Esophagus squamous epithelium (tissue), 5 donors: ENCODE data around the gene CCNE1. TPM values are rescaled to one million over a fixed set of nuclear protein-coding genes. Genes with fewer than 3 reads are reported as not detected.
"Not testable (repeated sequence)": the region's sequence is repeated elsewhere in the genome, so short reads cannot be mapped to it uniquely, and the experiment has no call there.

Experiments
- DNase-seq: peaks from one replicate; lab custom pipeline; 2025; lab: John Stamatoyannopoulos, UW
- H3K27ac ChIP-seq, 4 donors: fragments of 200-600 bp; sonication (generic); one replicate each; pipeline ENCODE4 v1.5.1; 2016 to 2019; ENCODE audit warnings: mild to moderate bottlenecking in 1 of 4
- H3K27me3 ChIP-seq, 4 donors: fragments of 200-600 bp; sonication (generic); 1 replicate in 3 of 4; 2 replicates in 1 of 4; pipeline versions ENCODE4 v1.5.1 to v1.6.0; 2017 to 2021; ENCODE audit warnings: antibody characterized with exemption in 1 of 4
- H3K36me3 ChIP-seq, 3 donors: fragments of 200-600 bp; sonication (generic); one replicate each; pipeline ENCODE4 v1.5.1; 2016 to 2019
- H3K4me1 ChIP-seq, 3 donors: fragments of 200-600 bp; sonication (generic); one replicate each; pipeline ENCODE4 v1.5.1; 2017 to 2019
- H3K4me3 ChIP-seq, 4 donors: fragments of 200-600 bp; sonication (generic); 1 replicate in 3 of 4; 2 replicates in 1 of 4; pipeline ENCODE4 v1.5.1; 2016 to 2019; ENCODE audit warnings: mild to moderate bottlenecking in 2 of 4, moderate library complexity in 1 of 4
- H3K9me3 ChIP-seq, 3 donors: fragments of 200-600 bp; sonication (generic); one replicate each; pipeline ENCODE4 v1.5.1; 2016 to 2019
- POLR2A ChIP-seq, 4 donors: fragments of 450-650 bp; IDR thresholded peaks; one replicate each; pipeline ENCODE4 v1.6.1; 2017; ENCODE audit warnings: antibody characterized with exemption in 4 of 4, mild to moderate bottlenecking in 4 of 4, moderate library complexity in 3 of 4
- WGBS, 2 donors: methylation state at CpG; one replicate each; pipeline ENCODE4 v1.1.5; 2018; 5-methylcytosine and 5-hydroxymethylcytosine counted together
- intact Hi-C: fragments of 100-400 bp; cut with DNase I; formaldehyde crosslinking; loops from one replicate; pipeline ENCODE4 v1.15.0; 2022
- total RNA-seq, 4 donors: library from RNA; depleted of rRNA; stranded (reverse); fragments of >200 nt; gene quantifications; one replicate each; pipeline ENCODE4 v1.1.0, GENCODE V29; 2016
- TF ChIP-seq, protein P1 (sequence below), 6 experiments: fragments of 450-650 bp in 4 of 6; fragments of 200-600 bp in 2 of 6; sonication (generic) in 2 of 6; IDR thresholded peaks; one replicate each; pipeline ENCODE4 v1.5.1; 2016 to 2019; ENCODE audit warnings: antibody characterized with exemption in 6 of 6, mild to moderate bottlenecking in 4 of 6, moderate library complexity in 4 of 6
- donor health status: DM: yes; HTN: yes; CAD: no.

CCNE1 gene
- total RNA-seq, 4 donors from 2014 or later, result 3.2 to 9.4 (median 5.4) TPM

DNA sequence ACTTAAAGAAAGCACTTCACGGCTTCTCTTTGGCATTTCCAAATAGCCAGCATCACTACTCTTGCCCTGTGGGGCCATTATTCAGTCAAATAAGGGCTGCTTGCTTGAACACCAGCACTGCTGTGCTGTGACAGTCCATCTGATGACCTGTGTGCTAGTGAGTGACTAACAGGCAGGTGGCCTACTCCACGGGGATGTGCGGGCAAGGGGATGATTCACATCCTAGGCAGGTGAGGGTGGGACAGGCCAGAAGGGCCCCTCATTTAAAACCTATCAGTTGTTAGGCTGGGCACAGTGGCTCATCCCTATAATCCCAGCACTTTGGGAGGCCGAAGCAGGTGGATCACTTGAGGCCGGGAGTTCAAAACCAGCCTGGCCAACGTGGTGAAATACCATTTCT lies 8.2 kb downstream of the CCNE1 start:
- no peaks in the 10 kb centered on the region for H3K27me3 ChIP-seq
- DNase-seq, result no peak
- no peak overlapping the region for H3K27ac ChIP-seq
- TF ChIP-seq, protein P1, sequence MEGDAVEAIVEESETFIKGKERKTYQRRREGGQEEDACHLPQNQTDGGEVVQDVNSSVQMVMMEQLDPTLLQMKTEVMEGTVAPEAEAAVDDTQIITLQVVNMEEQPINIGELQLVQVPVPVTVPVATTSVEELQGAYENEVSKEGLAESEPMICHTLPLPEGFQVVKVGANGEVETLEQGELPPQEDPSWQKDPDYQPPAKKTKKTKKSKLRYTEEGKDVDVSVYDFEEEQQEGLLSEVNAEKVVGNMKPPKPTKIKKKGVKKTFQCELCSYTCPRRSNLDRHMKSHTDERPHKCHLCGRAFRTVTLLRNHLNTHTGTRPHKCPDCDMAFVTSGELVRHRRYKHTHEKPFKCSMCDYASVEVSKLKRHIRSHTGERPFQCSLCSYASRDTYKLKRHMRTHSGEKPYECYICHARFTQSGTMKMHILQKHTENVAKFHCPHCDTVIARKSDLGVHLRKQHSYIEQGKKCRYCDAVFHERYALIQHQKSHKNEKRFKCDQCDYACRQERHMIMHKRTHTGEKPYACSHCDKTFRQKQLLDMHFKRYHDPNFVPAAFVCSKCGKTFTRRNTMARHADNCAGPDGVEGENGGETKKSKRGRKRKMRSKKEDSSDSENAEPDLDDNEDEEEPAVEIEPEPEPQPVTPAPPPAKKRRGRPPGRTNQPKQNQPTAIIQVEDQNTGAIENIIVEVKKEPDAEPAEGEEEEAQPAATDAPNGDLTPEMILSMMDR (IDR thresholded peaks at IDR 0.05), result no peak
- no peak for TF ChIP-seq POLR2A (IDR thresholded peaks at IDR 0.05)
- whole genome bisulfite sequencing, 2 donors, result 93 to 95% methylated on average over 5 to 6 of the region's 6 CpGs
- intact Hi-C loops, result no loop called here
- H3K9me3 ChIP-seq, result no peaks in the 10 kb centered on the region
- H3K4me1 ChIP-seq, result no peaks in the 10 kb centered on the region
- no peak overlapping the region for H3K4me3 ChIP-seq
- H3K36me3 ChIP-seq, result peaks cover 0 to 41% (median 0%) of the 10 kb centered on the region in 3 donors

DNA sequence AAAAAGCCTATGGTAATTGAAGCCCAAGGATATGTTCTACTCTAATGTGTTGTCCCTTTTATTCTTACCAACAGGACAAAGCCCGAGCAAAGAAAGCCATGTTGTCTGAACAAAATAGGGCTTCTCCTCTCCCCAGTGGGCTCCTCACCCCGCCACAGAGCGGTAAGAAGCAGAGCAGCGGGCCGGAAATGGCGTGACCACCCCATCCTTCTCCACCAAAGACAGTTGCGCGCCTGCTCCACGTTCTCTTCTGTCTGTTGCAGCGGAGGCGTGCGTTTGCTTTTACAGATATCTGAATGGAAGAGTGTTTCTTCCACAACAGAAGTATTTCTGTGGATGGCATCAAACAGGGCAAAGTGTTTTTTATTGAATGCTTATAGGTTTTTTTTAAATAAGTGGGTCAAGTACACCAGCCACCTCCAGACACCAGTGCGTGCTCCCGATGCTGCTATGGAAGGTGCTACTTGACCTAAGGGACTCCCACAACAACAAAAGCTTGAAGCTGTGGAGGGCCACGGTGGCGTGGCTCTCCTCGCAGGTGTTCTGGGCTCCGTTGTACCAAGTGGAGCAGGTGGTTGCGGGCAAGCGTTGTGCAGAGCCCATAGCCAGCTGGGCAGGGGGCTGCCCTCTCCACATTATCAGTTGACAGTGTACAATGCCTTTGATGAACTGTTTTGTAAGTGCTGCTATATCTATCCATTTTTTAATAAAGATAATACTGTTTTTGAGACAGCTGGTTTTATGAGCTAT lies 12.0 kb downstream of the CCNE1 start:
- H3K27ac ChIP-seq, result no peak overlapping the region
- no peak overlapping the region for H3K4me3 ChIP-seq
- WGBS, 2 donors, result 93 to 94% methylated on average over 18 to 20 of the region's 20 CpGs
- no peaks in the 10 kb centered on the region for H3K9me3 ChIP-seq
- no peaks in the 10 kb centered on the region for H3K27me3 ChIP-seq
- intact Hi-C loops, result no loop called here
- no peaks in the 10 kb centered on the region for H3K4me1 ChIP-seq
- no peak for DNase-seq
- TF ChIP-seq, protein P1 (IDR thresholded peaks at IDR 0.05), result no peak
- no peak for TF ChIP-seq POLR2A (IDR thresholded peaks at IDR 0.05)
- peaks cover 0 to 38% (median 0%) of the 10 kb centered on the region in 3 donors for H3K36me3 ChIP-seq

DNA sequence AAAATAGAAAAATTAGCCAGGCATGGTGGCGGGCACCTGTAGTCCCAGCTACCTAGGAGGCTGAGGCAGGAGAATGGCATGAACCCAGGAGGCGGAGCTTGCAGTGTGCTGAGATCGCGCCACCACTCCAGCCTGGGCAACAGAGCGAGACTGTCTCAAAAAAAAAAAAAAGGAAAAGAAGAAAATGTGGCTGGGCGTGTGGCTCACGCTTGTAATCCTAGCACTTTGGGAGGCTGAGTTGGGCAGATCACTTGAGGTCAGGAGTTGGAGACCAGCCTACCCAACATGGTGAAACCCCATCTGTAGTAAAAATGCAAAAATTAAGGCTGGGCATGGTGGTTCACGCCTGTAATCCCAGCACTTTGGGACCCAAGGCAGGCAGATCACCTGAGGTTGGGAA lies 13.5 kb downstream of the CCNE1 start:
- H3K9me3 ChIP-seq, H3K4me1 ChIP-seq, intact Hi-C loops, H3K27me3 ChIP-seq, H3K27ac ChIP-seq, DNase-seq, H3K4me3 ChIP-seq: not testable (repeated sequence)
- WGBS, 2 donors, result 95 to 97% methylated on average over 8 of the region's 8 CpGs
- H3K36me3 ChIP-seq, result peaks cover 0 to 30% (median 0%) of the 10 kb centered on the region in 3 donors

DNA sequence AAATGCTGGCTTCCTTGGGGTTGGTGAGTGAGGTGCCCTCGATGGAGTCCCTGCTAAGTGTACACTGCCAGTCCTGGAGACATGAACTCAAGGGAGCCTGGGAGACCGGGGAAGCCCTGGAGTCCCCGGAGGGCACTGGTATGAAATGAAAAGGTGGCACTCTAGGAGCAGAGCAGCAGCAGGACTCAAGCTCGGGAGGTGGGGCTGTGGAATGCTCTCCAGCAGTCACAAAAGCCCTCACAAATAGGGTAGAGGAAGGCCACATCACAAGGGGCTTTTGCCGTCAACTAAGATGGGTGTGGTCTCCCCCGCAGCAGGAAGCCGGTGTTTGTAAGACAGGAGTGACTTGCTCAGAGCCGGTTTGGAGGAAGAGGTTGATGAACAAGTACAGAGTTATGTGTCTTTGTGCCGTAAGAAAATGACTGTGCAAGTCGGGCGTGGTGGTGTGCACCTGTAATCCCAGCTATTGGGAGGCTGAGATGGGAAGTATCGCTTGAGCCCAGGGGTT lies 19.3 kb downstream of the CCNE1 start:
- H3K36me3 ChIP-seq, result no peaks in the 10 kb centered on the region
- 17 to 18% methylated on average over 3 to 10 of the region's 12 CpGs for WGBS, 2 donors
- intact Hi-C loops, result no loop called here
- no peak for DNase-seq
- H3K4me1 ChIP-seq, result peaks cover 0 to 23% (median 0%) of the 10 kb centered on the region in 3 donors
- no peak overlapping the region for H3K4me3 ChIP-seq
- no peak for TF ChIP-seq POLR2A (IDR thresholded peaks at IDR 0.05)
- TF ChIP-seq, protein P1 (IDR thresholded peaks at IDR 0.05), result no peak
- peak overlapping the region in 3 of 4 donors; percentile 42 to 79 (median 60) for H3K27ac ChIP-seq
- no peaks in the 10 kb centered on the region for H3K9me3 ChIP-seq
- H3K27me3 ChIP-seq, result peaks cover 0 to 18% (median 0%) of the 10 kb centered on the region in 4 donors

DNA sequence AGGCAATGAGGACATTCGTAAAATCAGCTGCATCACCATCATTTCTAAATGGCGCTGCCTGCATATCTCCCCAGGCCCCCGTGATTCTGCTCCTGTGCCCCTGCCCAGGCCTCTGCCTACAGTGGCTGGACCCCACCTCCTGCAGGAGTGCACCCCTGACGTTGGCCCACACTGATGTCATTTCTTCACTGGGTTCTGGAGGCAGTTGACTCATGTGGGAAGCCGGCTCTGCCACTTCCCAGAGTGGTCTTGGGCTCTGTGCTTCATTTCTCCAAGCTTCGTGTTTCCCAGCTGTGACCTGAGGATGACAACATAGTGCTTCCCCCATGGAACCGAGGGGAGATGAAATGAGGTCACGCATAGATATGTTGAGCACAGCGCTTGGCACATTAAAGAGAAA lies 19.9 kb downstream of the CCNE1 start:
- no peak for DNase-seq
- Histone ChIP-seq H3K36me3 (no peaks in the 10 kb centered on the region), H3K4me1 (peaks cover 0 to 23% (median 0%) of the 10 kb centered on the region in 3 donors), H3K27me3 (peaks cover 0 to 18% (median 0%) of the 10 kb centered on the region in 4 donors), H3K27ac (peak overlapping the region in 1 of 4 donors; percentile 36), H3K9me3 (no peaks in the 10 kb centered on the region), H3K4me3 (no peak overlapping the region)
- TF ChIP-seq POLR2A (IDR thresholded peaks at IDR 0.05), result no peak
- TF ChIP-seq, protein P1 (IDR thresholded peaks at IDR 0.05), result no peak
- intact Hi-C loops, result no loop called here
- WGBS, 2 donors, result 66 to 75% methylated on average over 6 to 9 of the region's 9 CpGs
